GM18870 (cell line): ENCODE results near the gene LDLRAD4.

Experiments used
- ATAC-seq: cut with Tn5 transposase; IDR thresholded peaks from one replicate; pipeline ENCODE4 v1.9.1; 2021; ENCODE audit warnings: moderate library complexity; ENCODE audit not compliant: unreplicated experiment

LDLRAD4 gene

DNA sequence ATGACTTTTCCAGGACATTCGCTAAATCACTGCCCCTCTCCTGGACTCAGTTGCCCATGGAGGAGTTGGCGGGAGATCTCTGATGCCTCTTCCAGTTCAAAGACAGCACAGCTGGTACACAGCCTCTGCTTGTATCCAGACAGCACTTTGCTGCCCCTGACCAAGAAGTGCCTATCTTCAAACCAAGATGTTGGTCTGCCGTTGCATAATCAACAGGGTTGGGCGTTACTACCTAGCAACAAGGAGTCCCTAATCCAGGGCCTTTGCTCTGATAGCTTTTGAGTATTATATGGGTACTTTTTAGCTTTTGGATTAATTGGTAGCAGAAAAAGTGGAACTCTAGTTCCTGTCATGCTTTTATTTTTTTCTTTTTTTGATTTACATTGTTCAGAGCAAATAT, 341.2 kb downstream of the LDLRAD4 start:
- ATAC-seq = no peak

DNA sequence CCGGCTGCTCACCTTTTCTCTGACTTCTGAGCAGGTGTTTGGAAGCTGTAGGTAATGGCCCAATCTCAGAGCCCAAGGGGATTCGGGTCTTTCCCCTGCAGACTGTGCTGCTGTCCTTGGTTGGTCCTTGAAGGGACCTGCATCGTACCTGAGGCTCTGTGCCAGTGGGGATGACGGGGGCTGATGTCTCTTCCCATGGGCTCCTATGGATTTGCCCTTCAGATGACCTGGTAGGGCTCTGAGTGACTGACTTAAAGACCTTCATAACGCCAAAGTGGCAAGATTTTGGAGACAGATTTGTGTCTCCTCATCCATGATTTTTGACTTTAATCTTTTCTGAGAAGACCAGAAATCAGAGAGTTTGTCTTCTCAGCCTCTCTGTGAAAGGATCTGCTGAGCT, 341.7 kb downstream of the LDLRAD4 start:
- no peak for ATAC-seq

DNA sequence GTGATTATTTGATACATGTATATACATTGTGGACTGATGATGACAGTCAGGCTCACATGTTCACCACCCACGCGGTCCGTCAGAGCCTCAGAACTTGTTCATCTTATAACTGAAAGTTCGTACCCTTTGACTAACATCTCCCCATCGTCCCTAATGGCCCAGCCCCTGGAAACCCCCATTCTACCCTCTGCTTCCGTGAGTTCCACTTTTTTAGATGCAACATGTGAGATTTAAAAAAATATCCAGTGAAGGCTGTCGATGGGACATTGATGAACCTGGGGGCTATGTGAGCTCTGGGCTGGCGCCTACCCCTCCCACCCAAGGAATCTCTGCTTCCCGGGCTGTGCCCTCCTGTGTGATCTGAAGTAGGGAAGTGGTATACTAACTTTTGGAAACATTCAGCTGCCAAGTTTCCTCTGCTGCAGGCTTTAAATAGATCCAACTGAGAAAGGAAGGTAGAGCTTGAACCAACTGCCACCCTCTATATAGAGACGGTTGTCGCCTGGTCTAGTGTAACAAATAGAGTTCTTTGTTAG, 344.0 kb downstream of the LDLRAD4 start:
- ATAC-seq = peak; percentile 70

DNA sequence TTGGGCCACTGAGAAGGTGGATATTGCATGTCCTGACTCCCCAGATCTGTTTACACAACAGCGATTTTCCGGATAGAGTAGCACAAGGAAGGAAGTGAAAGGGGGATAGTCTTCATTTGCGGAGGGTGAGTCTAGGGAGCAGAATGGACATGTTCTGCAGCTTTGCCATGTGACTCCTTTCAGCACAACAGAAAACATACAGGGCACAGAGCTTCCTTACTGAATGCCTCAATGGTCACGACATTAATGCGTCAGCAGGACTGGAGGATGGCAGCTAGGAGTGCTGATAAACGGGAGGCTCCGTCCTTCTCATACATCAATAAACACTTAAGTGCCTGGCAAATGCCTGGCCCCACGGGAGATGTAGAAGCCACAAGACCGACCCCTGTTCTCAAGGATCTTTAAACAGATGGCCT, 344.8 kb downstream of the LDLRAD4 start:
- no peak for ATAC-seq

DNA sequence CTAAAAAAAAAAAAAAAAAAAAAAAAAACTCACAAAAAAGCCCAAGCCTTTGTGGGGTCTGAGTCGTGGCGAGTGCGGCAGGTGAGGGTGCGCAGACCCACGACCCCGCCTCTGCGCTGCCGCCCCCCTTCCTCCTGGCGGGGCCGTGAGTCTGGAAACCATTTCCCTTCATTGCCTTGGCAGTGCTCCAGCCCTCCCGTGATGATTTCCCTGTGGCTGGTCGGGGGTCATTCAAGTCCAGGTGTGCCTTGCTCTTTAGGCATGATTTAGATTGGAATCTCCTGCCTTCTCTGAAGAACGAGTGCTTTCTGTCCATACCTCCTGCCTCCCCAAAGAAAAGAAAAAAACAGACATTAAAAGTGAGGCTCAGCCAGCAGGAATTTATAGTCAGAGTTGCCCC, 346.0 kb downstream of the LDLRAD4 start:
- ATAC-seq = no peak

DNA sequence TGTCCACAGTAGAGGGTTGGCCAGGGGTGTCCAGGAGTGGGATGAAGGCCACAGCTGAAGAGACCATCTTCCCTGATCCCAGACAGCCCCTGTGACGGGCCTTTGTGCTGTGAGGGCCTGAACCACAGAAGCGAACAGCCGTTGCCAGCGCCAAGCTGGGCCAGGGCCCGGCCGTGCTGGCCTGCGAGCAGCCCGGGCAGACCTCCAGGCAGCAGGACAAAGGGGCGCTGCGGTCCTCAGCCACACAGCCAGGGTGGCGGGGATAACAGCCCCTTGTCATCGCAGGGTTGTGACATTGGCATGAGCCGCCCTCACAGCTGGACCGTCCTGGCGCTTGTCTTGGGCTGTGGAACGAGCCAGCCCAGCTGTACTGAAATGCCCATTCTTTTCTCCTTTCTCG, 346.7 kb downstream of the LDLRAD4 start:
- ATAC-seq = no peak

DNA sequence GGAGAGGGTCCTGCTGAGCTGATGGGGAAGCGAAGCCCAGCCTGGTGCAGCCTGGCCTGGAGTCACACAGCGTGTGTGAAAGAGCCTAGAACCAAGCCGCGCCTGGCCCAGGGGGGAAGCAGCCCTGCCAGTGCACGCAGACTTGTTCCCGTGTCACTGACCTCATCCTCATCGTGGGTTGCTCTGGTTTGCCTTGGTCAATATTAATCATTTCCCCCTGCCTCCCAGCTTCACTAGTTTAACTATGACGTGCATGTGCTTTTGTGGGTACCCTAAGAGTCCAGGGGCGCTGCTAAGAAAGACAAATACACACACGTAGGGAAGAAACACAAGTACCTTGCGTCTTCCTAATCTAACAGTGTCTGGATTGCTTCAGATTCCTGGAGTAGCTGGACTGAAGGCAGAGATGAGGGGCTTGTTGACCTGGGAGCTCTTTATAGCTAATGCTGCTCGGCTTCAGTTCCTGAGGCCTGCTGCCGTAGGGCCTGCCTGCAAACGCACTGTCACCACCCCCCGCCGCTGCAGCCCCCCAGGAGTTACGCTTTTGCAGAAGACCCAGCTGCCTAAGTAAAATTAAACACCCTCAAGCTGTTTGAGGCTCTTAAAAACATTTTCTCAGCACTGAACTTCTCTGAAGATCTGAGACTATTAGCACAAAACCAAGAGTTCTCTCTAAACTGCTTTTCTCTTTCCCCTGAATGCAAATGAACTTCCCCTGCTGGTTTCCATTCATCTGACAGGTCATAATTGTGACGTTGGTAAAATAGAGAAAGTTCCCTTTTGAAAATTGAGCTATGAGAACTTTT, 348.6 kb downstream of the LDLRAD4 start:
- ATAC-seq = peak; percentile 49

DNA sequence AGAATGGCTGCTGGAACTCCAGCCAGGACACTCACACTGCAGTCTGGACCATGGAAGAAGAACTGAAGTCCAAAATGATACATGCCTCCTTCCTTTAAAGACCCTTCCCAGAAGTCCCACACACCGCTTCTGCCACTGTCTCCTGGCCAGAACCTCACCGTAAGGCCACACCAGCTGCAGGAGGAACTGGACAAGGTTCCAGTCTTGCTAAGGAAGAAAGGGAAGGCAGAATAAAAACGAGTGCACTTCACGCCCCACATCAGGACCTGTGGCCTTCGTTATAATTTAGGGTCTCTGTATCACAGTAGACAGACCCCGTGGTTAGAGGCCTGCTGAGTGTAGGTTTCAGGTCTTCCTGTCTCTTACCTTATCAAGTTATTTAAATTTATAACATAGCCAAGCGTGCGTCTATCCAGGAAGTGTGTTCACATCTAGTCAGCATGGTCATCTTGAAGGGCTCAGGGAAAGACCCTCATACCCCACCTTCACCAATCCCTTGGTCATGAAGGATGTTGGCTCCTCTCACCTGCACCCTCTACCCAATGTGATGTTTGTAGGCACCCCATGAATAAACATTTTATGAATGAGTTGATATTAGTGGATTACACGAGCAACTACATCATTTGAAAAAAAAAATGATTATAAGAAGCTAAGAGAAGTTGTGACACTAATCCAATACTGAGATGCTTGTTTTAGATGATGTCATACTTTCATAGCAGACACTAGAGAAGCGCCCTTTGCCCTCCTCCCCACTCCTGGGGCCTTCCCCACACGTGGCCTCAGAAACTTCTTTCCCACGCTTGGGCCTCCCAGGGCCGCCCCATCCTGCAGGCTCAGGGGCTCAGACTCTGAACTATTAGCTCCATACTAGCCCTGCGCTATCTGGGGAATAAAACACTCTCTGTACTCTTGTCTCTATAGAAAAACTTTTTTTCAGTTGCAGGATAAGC, 350.2 kb downstream of the LDLRAD4 start:
- ATAC-seq = peak; percentile 58

DNA sequence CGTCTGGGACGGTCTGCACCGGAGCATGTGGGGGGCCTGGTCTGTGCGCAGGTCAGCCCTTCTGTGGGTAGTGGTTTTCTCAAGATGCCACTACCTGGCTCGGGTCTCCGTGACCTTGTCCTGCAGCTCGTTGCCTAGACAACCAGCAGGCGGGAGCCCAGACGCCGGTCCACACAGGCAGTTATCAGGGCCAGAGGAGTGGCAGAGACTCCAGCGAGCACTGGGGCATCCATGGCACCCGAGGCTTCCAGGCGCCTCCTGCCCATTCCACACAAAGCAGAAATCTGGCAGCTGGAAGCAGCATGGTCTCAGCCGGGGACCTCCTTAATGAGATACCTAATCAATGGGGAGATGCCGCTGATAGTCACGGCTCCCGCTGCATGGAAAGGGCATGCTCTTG, 351.7 kb downstream of the LDLRAD4 start:
- ATAC-seq = no peak

DNA sequence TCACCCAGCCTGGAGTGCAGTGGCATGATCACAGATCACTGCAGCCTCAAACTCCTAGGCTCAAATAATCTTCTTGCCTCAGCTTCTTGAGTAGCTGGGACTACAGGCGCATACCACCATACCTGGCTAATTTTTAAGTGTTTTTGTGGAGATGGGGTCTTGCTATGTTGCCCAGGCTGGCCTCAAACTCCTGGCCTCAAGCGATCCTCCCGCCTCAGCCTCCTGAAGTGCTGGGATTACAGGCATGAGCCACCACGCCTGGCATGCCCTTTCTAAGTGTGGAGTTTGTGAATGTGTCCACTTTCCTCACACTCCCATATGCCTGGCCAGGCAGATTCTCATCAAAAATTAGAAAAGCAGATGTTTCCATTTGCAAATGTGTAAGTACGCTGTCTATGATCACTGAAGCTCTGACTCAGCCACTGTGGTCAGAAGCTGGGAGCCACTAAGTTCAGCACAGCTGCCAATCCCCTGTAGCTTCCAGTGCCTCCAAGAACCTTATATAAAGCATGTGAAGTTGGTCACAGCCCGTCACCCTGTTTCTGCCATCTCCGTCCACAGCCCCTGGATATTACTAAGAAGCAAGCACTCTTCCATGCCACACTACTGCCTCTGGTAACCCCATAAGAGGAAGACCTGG, 352.4 kb downstream of the LDLRAD4 start:
- no peak for ATAC-seq

DNA sequence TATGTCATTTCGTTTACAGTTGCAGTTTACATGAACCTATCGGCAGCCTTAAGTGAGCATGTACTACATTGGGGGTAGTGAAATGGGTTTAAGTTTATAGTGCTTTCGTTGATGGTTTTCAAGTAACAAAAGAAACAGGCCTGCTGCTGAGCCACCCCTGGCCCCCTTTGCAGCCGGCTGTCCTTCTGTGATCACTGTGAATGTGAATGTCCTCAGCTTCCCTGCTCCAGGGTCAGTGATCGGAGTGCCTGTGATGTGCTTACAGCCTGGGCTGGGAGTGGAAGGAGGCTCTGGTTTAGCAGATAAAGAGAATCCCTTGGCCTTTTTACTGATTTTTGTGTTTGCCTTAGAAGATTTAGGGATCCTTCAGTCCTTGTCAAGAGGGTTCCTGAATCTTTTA, 353.6 kb downstream of the LDLRAD4 start:
- no peak for ATAC-seq

DNA sequence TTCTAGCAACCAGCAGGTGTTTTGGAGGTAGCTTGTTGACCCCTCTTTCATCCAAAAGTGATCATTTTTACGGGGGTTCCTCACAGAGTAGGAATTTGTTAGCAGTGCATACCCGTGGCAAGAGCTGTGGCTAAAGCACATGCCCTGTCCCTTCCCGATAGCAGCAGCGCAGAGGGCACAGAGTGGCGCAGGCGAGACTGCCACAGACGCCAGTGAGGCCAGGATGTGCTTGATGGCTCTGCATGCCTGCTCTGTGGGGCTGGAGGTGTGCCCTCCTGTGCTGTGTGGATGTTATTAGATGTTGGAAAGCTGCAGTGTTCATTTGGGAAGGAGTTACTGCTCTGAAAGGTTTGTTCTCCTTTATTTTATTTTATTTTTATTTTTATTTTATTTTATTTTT, 354.2 kb downstream of the LDLRAD4 start:
- ATAC-seq = no peak

DNA sequence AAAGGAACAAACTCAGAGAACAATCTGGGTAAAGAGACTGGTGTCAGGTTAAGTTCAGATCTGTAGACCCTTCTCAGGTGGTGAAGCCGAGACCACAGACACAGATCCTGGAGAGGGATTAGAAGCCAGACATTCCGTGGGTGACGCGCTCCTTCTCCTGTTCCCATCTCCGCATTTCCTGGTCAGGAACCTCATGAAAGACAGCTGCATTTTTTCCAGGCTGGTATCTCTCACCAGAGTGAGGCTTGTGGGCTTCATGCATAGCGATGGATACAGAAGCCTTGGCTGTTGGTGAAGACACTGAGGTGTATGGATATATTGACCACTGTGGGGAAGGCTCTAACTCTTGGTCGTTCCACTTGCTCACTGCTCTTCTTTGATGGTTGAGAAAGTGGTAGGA, 355.2 kb downstream of the LDLRAD4 start:
- ATAC-seq = no peak

DNA sequence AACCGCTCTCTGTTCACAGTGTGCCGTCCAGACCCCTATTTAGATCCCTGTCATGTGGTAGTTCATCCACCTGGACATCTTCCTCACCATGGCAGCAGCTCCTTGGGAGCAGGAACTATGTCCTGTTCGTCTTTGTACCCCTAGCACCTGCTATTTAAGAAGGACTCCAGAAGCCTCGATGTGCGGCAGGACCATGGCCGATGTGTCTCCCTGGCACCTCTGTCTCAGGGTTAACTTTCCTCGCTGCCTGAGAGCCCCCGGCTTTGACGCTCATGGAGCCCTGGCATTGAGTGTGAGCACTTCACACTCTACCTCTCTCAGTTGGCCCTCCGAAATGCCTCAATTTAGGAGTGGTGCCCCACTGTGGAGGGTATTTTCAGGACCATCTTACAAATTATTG, 355.8 kb downstream of the LDLRAD4 start:
- ATAC-seq = no peak

DNA sequence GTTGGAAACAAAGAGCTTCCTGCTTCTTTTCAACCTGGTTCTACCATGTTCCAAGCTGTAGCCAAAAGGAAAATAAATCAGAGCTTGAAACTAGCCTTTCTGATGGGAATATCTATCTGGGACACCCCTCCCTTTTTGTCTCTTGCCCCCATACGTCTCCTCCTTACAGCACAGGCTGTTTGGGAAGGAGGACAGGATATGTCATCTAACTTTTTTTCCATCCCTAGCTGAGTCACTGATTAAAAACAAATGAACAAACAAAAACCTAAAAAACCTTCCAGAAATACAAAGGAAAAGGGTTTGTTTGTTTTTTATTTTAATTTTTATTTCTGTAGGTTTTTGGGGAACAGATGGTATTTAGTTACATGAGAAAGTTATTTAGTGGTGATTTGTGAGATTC, 356.2 kb downstream of the LDLRAD4 start:
- no peak for ATAC-seq

DNA sequence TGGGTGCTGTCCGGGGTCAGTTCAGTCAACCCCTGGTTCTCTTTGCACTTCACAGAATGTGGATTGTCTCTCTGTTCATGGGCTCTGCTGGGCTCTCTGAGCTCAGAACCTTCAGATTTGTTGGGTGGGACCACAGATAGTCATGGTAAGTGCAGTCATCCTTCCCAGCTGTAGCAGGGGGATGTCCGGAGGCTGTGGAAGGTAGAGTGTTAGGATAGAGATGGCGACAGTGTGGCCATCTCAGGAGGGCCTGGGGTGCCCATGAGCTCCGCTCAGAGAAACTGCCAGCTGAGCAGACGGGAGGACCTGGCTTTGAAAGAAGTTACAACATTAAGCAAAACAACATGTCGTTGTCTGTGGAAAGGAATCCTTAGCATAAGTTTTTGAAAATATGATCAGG, 358.0 kb downstream of the LDLRAD4 start:
- peak; percentile 14 for ATAC-seq

DNA sequence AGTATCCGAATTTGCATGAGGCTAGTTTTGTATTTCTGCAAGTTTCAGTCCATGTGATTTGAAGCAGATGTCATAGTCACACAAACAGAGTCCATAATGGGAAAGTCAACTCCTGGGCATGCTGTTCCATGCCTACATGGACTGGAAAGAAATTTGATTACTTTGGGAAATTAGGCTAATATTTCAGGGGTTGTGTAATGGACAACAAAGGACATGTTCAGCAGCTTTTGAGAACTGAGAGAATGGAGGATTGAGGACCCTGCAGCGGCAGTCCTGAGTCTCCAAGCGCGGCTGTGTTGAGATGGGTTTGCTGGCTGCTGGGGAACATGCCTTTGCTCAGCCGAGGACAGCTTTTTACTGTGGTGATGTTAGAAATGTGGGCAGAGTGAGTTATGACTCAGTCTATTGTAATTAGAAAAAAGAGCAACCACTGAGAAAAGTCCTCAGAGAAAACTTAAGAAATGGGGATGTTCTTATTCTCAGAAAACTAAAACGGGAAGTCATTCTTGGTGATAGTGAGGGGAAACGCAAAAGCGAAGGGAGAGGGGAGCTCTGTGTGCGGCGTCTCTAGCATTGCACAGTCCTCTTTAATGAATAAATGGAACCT, 358.6 kb downstream of the LDLRAD4 start:
- peak; percentile 90 for ATAC-seq

DNA sequence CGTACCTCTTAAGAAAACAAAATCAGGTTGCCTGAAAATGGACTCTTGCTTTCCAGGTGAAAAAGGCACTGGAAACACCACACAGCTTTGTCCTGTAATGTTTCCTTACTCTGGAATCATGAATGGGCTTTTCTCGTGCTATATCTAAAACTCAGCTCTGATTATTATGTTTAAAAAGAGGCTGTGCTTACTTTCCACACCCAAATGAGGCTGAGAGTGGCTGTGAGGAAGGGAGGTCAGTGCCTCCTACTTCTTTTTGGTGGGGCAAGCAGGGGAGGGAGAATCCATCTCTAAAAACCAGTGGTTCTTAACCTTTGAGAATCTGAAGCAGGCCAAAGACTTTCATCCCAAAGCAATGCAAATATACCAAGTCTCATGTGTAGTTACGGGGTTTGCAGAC, 359.2 kb downstream of the LDLRAD4 start:
- no peak for ATAC-seq

DNA sequence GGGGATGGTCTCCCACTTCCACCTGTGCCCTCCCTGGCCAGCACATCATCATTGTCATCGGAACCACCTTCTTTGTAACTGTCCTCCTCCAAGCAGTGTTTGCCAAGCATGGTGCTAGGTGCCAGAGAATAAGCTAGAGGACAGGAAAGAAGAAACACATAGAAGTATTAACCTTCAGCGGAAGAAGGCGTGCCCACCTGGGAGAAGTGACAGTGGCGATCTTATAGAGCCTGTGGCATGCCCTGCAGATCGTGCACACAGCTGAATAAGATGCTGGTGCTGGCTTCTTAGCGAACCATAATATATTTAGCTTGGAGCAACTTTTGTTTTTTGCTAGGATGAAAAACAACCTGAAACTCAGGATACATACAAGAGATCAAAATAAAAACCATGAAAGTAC, 359.8 kb downstream of the LDLRAD4 start:
- no peak for ATAC-seq

DNA sequence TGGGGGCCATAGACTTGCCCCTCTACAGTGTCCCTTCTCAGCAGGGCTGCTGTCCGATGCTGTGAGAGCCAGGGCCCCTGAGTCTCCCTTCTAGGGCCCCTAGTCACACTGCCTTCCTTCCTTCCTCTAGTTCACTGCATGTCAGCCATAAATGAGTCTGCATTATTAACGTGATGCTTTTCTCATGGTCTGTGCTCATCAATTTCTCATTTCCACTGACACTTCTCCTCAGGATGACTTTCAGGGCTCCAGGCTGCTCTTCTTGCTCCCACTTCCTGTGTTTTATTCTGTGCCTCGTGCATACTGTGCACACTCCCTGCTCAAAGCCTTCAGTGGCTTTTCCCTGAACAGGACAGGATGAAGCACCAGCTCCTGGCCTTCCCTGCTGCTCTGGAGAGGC, 361.3 kb downstream of the LDLRAD4 start:
- no peak for ATAC-seq

DNA sequence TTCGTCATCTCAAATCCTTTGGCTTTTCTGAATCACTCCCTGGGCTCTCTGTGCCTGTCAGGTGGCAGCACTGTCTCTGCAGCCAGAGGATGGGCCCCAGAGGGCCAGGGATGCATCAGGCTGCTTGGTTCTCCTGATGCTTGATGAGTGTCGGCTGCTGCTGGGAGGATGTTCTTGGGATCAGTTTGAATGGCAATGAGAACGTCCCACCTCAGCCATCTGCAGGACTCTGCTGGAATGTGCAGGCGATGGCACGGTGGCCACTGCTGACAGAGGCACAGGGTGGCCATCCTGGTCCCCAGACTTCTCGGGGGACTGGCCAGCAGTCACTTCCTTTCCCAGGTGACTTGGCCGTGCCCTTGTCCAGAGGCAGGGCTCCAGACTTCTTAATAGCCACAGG, 361.8 kb downstream of the LDLRAD4 start:
- no peak for ATAC-seq
